ENCODE data around the gene TAAR6.
A peak's percentile ranks its signal among the peaks of the same experiment; 100 is the strongest.
"Not testable (repeated sequence)": the region's sequence is repeated elsewhere in the genome, so short reads cannot be mapped to it uniquely, and the experiment has no call there.

The TAAR6 gene

GRCh38 chr6:132570221-132570777, at the start of gene TAAR6:
Gene TAAR6, plus strand, starts transcription at chr6:132570322. Its CDS starts 0 bp downstream, at chr6:132570322.
- ATAC-seq, result no peak
- DNase-seq, result no peak

GRCh38 chr6:132520953-132521352, 49.2 kb upstream of the TAAR6 start:
- ATAC-seq, result no peak
- DNase-seq, result no peak

- DNase-seq (no peak), ATAC-seq (no peak)
Measured at GRCh38 chr6:132524646-132525045, 45.5 kb upstream of the TAAR6 start.

GRCh38 chr6:132525866-132526265, 44.3 kb upstream of the TAAR6 start:
- no peak for DNase-seq
- ATAC-seq, result no peak

GRCh38 chr6:132526461-132526860, 43.7 kb upstream of the TAAR6 start:
- DNase-seq (no peak), ATAC-seq (no peak)

- no peak for ATAC-seq
- no peak for DNase-seq
Measured at GRCh38 chr6:132527791-132528190, 42.3 kb upstream of the TAAR6 start.

GRCh38 chr6:132530293-132530974, 39.7 kb upstream of the TAAR6 start:
- DNase-seq (peak; percentile 76), ATAC-seq (peak; percentile 63)

GRCh38 chr6:132534546-132534945, 35.6 kb upstream of the TAAR6 start:
- ATAC-seq, DNase-seq: not testable (repeated sequence)

GRCh38 chr6:132537145-132537544, 33.0 kb upstream of the TAAR6 start:
- no peak for DNase-seq
- ATAC-seq, result no peak

- DNase-seq (no peak), ATAC-seq (no peak)
Measured at GRCh38 chr6:132537977-132538376, 32.1 kb upstream of the TAAR6 start, which contains the start of gene TAAR9. Gene TAAR9, plus strand, starts transcription at chr6:132538277. Its CDS starts 13 bp downstream, at chr6:132538290.

- DNase-seq (no peak), ATAC-seq (no peak)
Measured at GRCh38 chr6:132544826-132545225, 25.3 kb upstream of the TAAR6 start.

GRCh38 chr6:132548746-132549463, 21.2 kb upstream of the TAAR6 start:
- ATAC-seq (no peak), DNase-seq (no peak)

GRCh38 chr6:132551214-132551613, 18.9 kb upstream of the TAAR6 start:
- DNase-seq, result no peak
- no peak for ATAC-seq

- no peak for ATAC-seq
Measured at GRCh38 chr6:132552372-132552771, 17.8 kb upstream of the TAAR6 start, which contains the start of gene TAAR8. Gene TAAR8, plus strand, starts transcription at chr6:132552672. Its CDS starts 21 bp downstream, at chr6:132552693.

GRCh38 chr6:132560087-132560486, 10.0 kb upstream of the TAAR6 start:
- DNase-seq, ATAC-seq: not testable (repeated sequence)

More at GRCh38 chr6:132552372-132552771, 17.8 kb upstream of the TAAR6 start, which contains the start of gene TAAR8:
- DNase-seq, result no peak

- DNase-seq (no peak), ATAC-seq (no peak)
Measured at GRCh38 chr6:132566404-132566803, 3.7 kb upstream of the TAAR6 start.

- ATAC-seq, result no peak
- DNase-seq, result no peak
Measured at GRCh38 chr6:132567566-132567965, 2.6 kb upstream of the TAAR6 start.

- ATAC-seq (no peak), DNase-seq (no peak)
Measured at GRCh38 chr6:132568611-132569010, 1.5 kb upstream of the TAAR6 start.

- DNase-seq, result no peak
- no peak for ATAC-seq
Measured at GRCh38 chr6:132569170-132569569, 952 bp upstream of the TAAR6 start.

GRCh38 chr6:132571774-132572173, 1.7 kb downstream of the TAAR6 start:
- DNase-seq, result no peak
- ATAC-seq, result no peak

GRCh38 chr6:132584698-132585097, 14.6 kb downstream of the TAAR6 start:
- no peak for DNase-seq
- no peak for ATAC-seq

- DNase-seq (no peak), ATAC-seq (no peak)
Measured at GRCh38 chr6:132587424-132587823, 17.3 kb downstream of the TAAR6 start.

- ATAC-seq, result no peak
Measured at GRCh38 chr6:132589454-132589853, 19.3 kb downstream of the TAAR6 start, which contains the start of gene TAAR5. Gene TAAR5, minus strand, starts transcription at chr6:132589741. Its CDS starts 55 bp downstream, at chr6:132589686.

More at GRCh38 chr6:132589454-132589853, 19.3 kb downstream of the TAAR6 start, which contains the start of gene TAAR5:
- no peak for DNase-seq

All from stimulated activated naive CD8-positive, alpha-beta T cell treated with anti-CD3 and anti-CD28 coated beads, Interleukin-15, Interleukin-2, amounts not matched to agents 100 U/mL and 50 U/mL, for 24 hours (primary cell).